H9 (cell line): ENCODE results near the gene MAGI1. TPM values are rescaled to one million over a fixed set of nuclear protein-coding genes. Genes with fewer than 3 reads are reported as not detected.
A peak's percentile ranks its signal among the peaks of the same experiment; 100 is the strongest.

Experiments used
- DNase-seq: peaks from one replicate; pipeline ENCODE4 v3.0.0-alpha.2; 2017
- H2AFZ ChIP-seq: one replicate; pipeline ENCODE4 v1.6.1; 2013; ENCODE audit warnings: mild to moderate bottlenecking, low read length, control low read depth, moderate library complexity
- H2AK5ac ChIP-seq: 2 replicates; pipeline ENCODE4 v1.6.1; 2013; ENCODE audit warnings: low read length, control low read depth, mixed read lengths; ENCODE audit not compliant: insufficient read length
- H2BK120ac ChIP-seq: one replicate; pipeline ENCODE4 v1.6.1; 2013; ENCODE audit warnings: low read depth, mild to moderate bottlenecking, low read length, control low read depth, inconsistent platforms; ENCODE audit not compliant: poor library complexity, severe bottlenecking
- H2BK12ac ChIP-seq: 2 replicates; pipeline ENCODE4 v1.6.1; 2013; ENCODE audit warnings: low read length, control low read depth, mixed read lengths, low read depth; ENCODE audit not compliant: insufficient read length
- H2BK15ac ChIP-seq: 2 replicates; pipeline ENCODE4 v1.6.1; 2013; ENCODE audit warnings: low read depth, low read length, control low read depth
- H2BK20ac ChIP-seq: one replicate; pipeline ENCODE4 v1.6.1; 2013; ENCODE audit warnings: low read depth, mild to moderate bottlenecking, low read length, control low read depth, inconsistent platforms; ENCODE audit not compliant: poor library complexity, severe bottlenecking
- H2BK5ac ChIP-seq: 2 replicates; pipeline ENCODE4 v1.6.1; 2013; ENCODE audit warnings: low read length, control low read depth, mixed read lengths; ENCODE audit not compliant: insufficient read length
- H3K14ac ChIP-seq: 2 replicates; pipeline ENCODE4 v1.6.1; 2013; ENCODE audit warnings: low read length, control low read depth; ENCODE audit not compliant: insufficient read depth
- H3K18ac ChIP-seq: 2 replicates; pipeline ENCODE4 v1.6.1; 2013; ENCODE audit warnings: low read depth, mild to moderate bottlenecking, mixed read lengths, low read length, control low read depth; ENCODE audit not compliant: insufficient read length
- H3K23ac ChIP-seq: 2 replicates; pipeline ENCODE4 v1.6.1; 2013; ENCODE audit warnings: low read length, control low read depth, mixed read lengths, low read depth; ENCODE audit not compliant: insufficient read length
- H3K23me2 ChIP-seq: 2 replicates; pipeline ENCODE4 v1.6.1; 2013; ENCODE audit warnings: low read depth, mild to moderate bottlenecking, mixed read lengths, low read length, control low read depth; ENCODE audit not compliant: insufficient read length, poor library complexity, severe bottlenecking
- H3K27ac ChIP-seq: 2 replicates; pipeline ENCODE4 v1.5.1; 2013; ENCODE audit warnings: low read length, control low read depth, mixed read lengths, low read depth; ENCODE audit not compliant: insufficient read length
- H3K27me3 ChIP-seq: 2 replicates; pipeline ENCODE4 v1.6.1; 2013; ENCODE audit warnings: low read length, control low read depth, inconsistent platforms; ENCODE audit not compliant: insufficient read depth
- H3K4ac ChIP-seq: 2 replicates; pipeline ENCODE4 v1.6.1; 2013; ENCODE audit warnings: low read depth, mild to moderate bottlenecking, control low read depth, inconsistent platforms, low read length, moderate library complexity
- H3K4me1 ChIP-seq: 2 replicates; pipeline ENCODE4 v1.6.1; 2013; ENCODE audit warnings: low read length, control low read depth, inconsistent platforms; ENCODE audit not compliant: insufficient read depth
- H3K4me2 ChIP-seq: 2 replicates; pipeline ENCODE4 v1.6.1; 2013; ENCODE audit warnings: low read length, control low read depth, mixed read lengths; ENCODE audit not compliant: insufficient read length, insufficient read depth
- H3K56ac ChIP-seq: 2 replicates; pipeline ENCODE4 v1.6.1; 2013; ENCODE audit warnings: low read depth, mild to moderate bottlenecking, mixed read lengths, low read length, control low read depth; ENCODE audit not compliant: insufficient read length
- H3K79me1 ChIP-seq: 2 replicates; pipeline ENCODE4 v1.6.1; 2013; ENCODE audit warnings: low read depth, mild to moderate bottlenecking, moderate library complexity, low read length, control low read depth, inconsistent platforms; ENCODE audit not compliant: insufficient read depth, poor library complexity, severe bottlenecking
- H3K79me2 ChIP-seq: 2 replicates; pipeline ENCODE4 v1.6.1; 2013; ENCODE audit warnings: low read length, control low read depth, inconsistent platforms; ENCODE audit not compliant: insufficient read depth
- H3K9ac ChIP-seq: 2 replicates; pipeline ENCODE4 v1.6.1; 2013; ENCODE audit warnings: low read length, control low read depth, mixed read lengths; ENCODE audit not compliant: insufficient read length; ENCODE audit errors: extremely low read depth
- H3K9me3 ChIP-seq: one replicate; pipeline ENCODE4 v1.6.1; 2013; ENCODE audit warnings: low read depth, low read length, inconsistent platforms; ENCODE audit not compliant: control insufficient read depth
- H3T11ph ChIP-seq: one replicate; pipeline ENCODE4 v1.6.1; 2013; ENCODE audit warnings: mild to moderate bottlenecking, low read length, control low read depth, inconsistent platforms
- H4K20me1 ChIP-seq: one replicate; pipeline ENCODE4 v1.6.1; 2013; ENCODE audit not compliant: control insufficient read depth, insufficient read length, insufficient read depth
- H4K5ac ChIP-seq: 2 replicates; pipeline ENCODE4 v1.6.1; 2013; ENCODE audit warnings: low read depth, mild to moderate bottlenecking, mixed read lengths, low read length, control low read depth; ENCODE audit not compliant: insufficient read length
- H4K8ac ChIP-seq: replicated peaks from 2 replicates; pipeline ENCODE4 v1.6.1; 2013; ENCODE audit warnings: low read length, control low read depth, mixed read lengths, low read depth; ENCODE audit not compliant: insufficient read length
- H4K91ac ChIP-seq: 2 replicates; pipeline ENCODE4 v1.6.1; 2013; ENCODE audit warnings: low read depth, mild to moderate bottlenecking, moderate library complexity, mixed read lengths, low read length, control low read depth; ENCODE audit not compliant: insufficient read length
- H3K27ac Mint-ChIP-seq, 3 experiments: 2 replicates in 2 of 3; 3 replicates in 1 of 3; pipeline ENCODE4 v1.8.0; 2020 to 2021; ENCODE audit warnings: mixed read lengths in 3 of 3, mild to moderate bottlenecking in 1 of 3, moderate library complexity in 1 of 3
- H3K27me3 Mint-ChIP-seq: 2 replicates; pipeline ENCODE4 v1.8.0; 2021; ENCODE audit warnings: low read depth, mild to moderate bottlenecking, moderate library complexity, mixed read lengths
- H3K36me3 Mint-ChIP-seq, 3 experiments: 2 replicates in 2 of 3; 3 replicates in 1 of 3; pipeline ENCODE4 v1.8.0; 2020 to 2021; ENCODE audit warnings: low read depth in 3 of 3, mixed read lengths in 3 of 3; ENCODE audit not compliant: insufficient read depth in 1 of 3
- H3K4me1 Mint-ChIP-seq, 2 experiments: 2 replicates each; pipeline ENCODE4 v1.8.0; 2020; ENCODE audit warnings: mixed read lengths in 2 of 2
- H3K4me3 Mint-ChIP-seq, 2 experiments: 2 replicates in 1 of 2; 3 replicates in 1 of 2; pipeline ENCODE4 v1.8.0; 2020 to 2021; ENCODE audit warnings: mild to moderate bottlenecking in 2 of 2, mixed read lengths in 2 of 2, moderate library complexity in 1 of 2
- H3K9me3 Mint-ChIP-seq, 2 experiments: 2 replicates in 1 of 2; 3 replicates in 1 of 2; pipeline ENCODE4 v1.8.0; 2020; ENCODE audit warnings: mild to moderate bottlenecking in 2 of 2, mixed read lengths in 2 of 2, moderate library complexity in 1 of 2
- WGBS: extraction: QIAGEN DNeasy Blood & Tissue Kit; methylation state at CpG from one replicate; pipeline ENCODE4 v1.1.7; 2013; ENCODE audit warnings: missing lambda C conversion rate, low lambda C conversion rate, mixed read lengths; ENCODE audit not compliant: insufficient read length; ENCODE audit errors: extremely low coverage; 5-methylcytosine and 5-hydroxymethylcytosine counted together
- total RNA-seq: library from RNA; stranded (reverse); gene quantifications from 2 replicates; pipeline ENCODE4 v1.2.1, GENCODE V29; 2021
- TF ChIP-seq, protein P1 (sequence below): fragments of 200-600 bp; sonication (generic); conservative IDR thresholded peaks from 3 replicates; pipeline ENCODE4 v1.8.0; 2021; ENCODE audit warnings: antibody characterized with exemption, mild to moderate bottlenecking

Gene MAGI1
- total RNA-seq, 1 experiment from 2014 or later = 65.7 TPM

DNA sequence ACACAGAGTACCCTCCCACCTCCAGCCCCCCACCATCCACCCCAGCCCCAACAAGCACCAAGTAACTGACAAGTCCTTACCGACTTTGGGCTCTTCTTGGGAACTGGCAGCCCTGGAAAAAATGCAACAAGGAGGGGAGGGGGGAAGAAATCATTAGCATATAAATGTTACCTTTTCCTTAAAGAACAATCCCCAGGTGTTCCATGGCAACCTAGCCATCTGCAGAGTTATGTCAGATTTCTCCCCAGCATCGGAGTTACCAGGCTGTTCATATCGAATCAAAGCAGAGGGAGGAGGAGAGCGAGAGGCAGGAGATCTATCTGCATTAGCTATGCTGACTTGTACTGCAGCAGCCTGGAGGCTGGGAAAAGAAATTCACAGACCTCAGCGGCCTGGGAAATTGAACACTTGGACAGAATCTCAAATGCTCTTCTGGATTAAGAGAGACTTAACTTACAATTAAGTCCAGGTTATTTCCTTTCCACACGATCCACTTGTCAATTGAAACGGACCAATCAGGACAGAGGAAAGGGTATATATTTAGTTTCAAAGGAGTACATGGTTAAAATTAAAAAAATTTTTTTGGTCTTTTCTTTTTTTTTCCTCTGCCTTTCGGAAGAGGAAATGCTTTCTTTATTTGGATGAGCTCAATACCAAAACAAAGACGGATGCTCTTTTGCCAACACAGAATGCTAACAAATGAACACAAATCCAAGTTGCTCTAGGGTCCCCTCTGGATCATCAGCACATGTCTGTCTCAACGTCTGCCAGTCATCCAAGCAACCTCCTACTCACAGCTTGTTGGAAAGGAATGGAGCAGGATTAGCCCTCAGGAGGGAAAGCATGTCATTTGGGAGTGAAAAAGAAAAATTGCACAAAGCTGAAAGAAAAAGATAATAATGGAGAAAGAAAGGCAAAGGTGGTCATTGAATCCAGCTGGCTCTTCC, 637.1 kb downstream of the MAGI1 start:
- Histone ChIP-seq H2BK20ac (no peak overlapping the region), H3K4me2 (peak overlapping the region; percentile 42), H4K20me1 (no peaks in the 10 kb centered on the region), H3K18ac (no peak overlapping the region), H3K23me2 (no peaks in the 10 kb centered on the region), H2AK5ac (no peak overlapping the region), H3K9ac (no peak overlapping the region), H3K9me3 (no peaks in the 10 kb centered on the region), H2BK5ac (no peak overlapping the region), H2BK15ac (no peak overlapping the region), H3K27me3 (no peaks in the 10 kb centered on the region), H3K23ac (no peak overlapping the region), H3K56ac (no peak overlapping the region), H3T11ph (no peak overlapping the region), H3K4ac (no peak overlapping the region), H4K5ac (no peak overlapping the region), H3K79me1 (no peaks in the 10 kb centered on the region), H3K14ac (no peak overlapping the region), H2AFZ (no peak overlapping the region), H4K91ac (no peak overlapping the region), H3K4me1 (peaks cover 22% of the 10 kb centered on the region; the same call in 1 of the 2 replicates), H3K79me2 (no peaks in the 10 kb centered on the region), H2BK120ac (no peak overlapping the region), H4K8ac (no peak overlapping the region), H2BK12ac (no peak overlapping the region), H3K27ac (no peak overlapping the region)
- Mint-ChIP-seq H3K4me1 (peaks cover 60 to 74% of the 10 kb centered on the region in 2 experiments), H3K27ac (peak overlapping the region; percentile 53 to 98 (median 77)), H3K4me3 (peak overlapping the region; percentile 43 to 68), H3K9me3 (no peaks in the 10 kb centered on the region), H3K27me3 (no peaks in the 10 kb centered on the region), H3K36me3 (peaks cover 3 to 8% (median 4%) of the 10 kb centered on the region in 3 experiments; a peak in 5 of 7 replicates)
- DNase-seq = peak; percentile 75
- no CpG with 5 or more reads among the region's 10 CpGs for WGBS
- TF ChIP-seq, protein P1, sequence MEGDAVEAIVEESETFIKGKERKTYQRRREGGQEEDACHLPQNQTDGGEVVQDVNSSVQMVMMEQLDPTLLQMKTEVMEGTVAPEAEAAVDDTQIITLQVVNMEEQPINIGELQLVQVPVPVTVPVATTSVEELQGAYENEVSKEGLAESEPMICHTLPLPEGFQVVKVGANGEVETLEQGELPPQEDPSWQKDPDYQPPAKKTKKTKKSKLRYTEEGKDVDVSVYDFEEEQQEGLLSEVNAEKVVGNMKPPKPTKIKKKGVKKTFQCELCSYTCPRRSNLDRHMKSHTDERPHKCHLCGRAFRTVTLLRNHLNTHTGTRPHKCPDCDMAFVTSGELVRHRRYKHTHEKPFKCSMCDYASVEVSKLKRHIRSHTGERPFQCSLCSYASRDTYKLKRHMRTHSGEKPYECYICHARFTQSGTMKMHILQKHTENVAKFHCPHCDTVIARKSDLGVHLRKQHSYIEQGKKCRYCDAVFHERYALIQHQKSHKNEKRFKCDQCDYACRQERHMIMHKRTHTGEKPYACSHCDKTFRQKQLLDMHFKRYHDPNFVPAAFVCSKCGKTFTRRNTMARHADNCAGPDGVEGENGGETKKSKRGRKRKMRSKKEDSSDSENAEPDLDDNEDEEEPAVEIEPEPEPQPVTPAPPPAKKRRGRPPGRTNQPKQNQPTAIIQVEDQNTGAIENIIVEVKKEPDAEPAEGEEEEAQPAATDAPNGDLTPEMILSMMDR = no peak
